ENCODE measurements around the gene HYAL2. TPM values are rescaled to one million over a fixed set of nuclear protein-coding genes. Genes with fewer than 3 reads are reported as not detected.

The HYAL2 gene
- total and polyA plus RNA-seq, 10 of the 15 experiments (the other 5 are each of a cell fraction or from before 2014, with no cell fraction given), result 0.06 to 21.8 (median 12.7) TPM

DNA sequence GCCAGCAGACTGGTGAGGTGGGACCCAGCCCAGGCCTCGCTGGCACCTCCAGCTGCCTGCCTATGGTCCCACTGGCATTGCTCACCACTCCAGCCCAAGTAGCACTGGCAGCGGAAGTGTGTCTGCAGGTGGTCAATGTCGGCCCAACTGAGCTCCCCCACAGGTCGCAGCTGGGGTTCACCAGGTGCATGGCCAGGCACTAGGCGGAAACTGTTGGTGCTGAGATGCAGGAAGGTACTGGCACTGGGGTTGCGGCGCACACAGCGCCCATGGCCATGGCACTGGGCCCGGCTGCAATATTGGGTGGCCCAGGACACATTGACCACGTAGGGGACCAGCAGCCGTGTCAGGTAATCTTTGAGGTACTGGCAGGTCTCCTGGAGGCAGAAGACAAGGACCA is 4.4 kb downstream of the HYAL2 start:
- H4K20me1 ChIP-seq (ENCODE audit: control insufficient read depth, insufficient read depth), result no peaks in the 10 kb centered on the region
- RAD21 ChIA-PET (ENCODE audit: unreplicated experiment), result no interaction called here
- POLR2A ChIA-PET, result interaction anchor here (1.0 to 1.9 kb wide), 3 partner anchors 19 to 58 kb away, joined by 3 to 7 read pairs (median 5); partner anchors contain the start of genes HYAL3 and NAA80
- H2AFZ ChIP-seq (ENCODE audit: control insufficient read depth, low read depth, low read length), result no peak overlapping the region
- H3K4me1 ChIP-seq (ENCODE audit: control insufficient read depth, insufficient read depth, low read length), result peaks cover 23% of the 10 kb centered on the region
- FAIRE-seq (no peak), ATAC-seq (no peak), DNase-seq (ENCODE audit: low read depth, low spot score) (no peak)
- H3K27me3 ChIP-seq (replicated peaks in 1 of 2; ENCODE audit: control insufficient read depth in 2 of 2, insufficient read depth in 2 of 2, low read length in 1 of 2), result no peaks in the 10 kb centered on the region
- WGBS (ENCODE audit: insufficient coverage, insufficient replicate concordance, low lambda C conversion rate, missing lambda C conversion rate), result 87% methylated on average over 11 of the region's 11 CpGs
- peaks cover 0 to 2% of the 10 kb centered on the region in 2 experiments; a peak in 2 of 4 replicates for H3K36me3 ChIP-seq (ENCODE audit: control insufficient read depth in 2 of 2, insufficient read depth in 2 of 2, low read length in 1 of 2)
- SMC1A ChIA-PET (ENCODE audit: uncharacterized antibody, unreplicated experiment), result interaction anchor here (1.8 kb wide), 1 partner anchor 19 kb away, joined by 4 read pairs; the partner anchor contains the start of genes HYAL3 and NAA80
- no peak overlapping the region for H3K4me2 ChIP-seq (ENCODE audit: control insufficient read depth, insufficient read depth)
- H3K9ac ChIP-seq (ENCODE audit: control insufficient read depth, insufficient read depth, low read length), result no peak overlapping the region
- CTCF ChIA-PET, result interaction anchor here (1.2 to 1.8 kb wide), 4 partner anchors 10 to 72 kb away, joined by 3 to 8 read pairs (median 4); partner anchors contain the start of genes HYAL3, NAA80 and TUSC2
- no TSS peak for BruUV-seq (replicated peaks)
- intact Hi-C loops (cut with micrococcal nuclease; ENCODE audit: unreplicated experiment), result no loop called here
- no peaks in the 10 kb centered on the region for H3K9me3 ChIP-seq (replicated peaks; ENCODE audit: control insufficient read depth, insufficient read depth, low read length)
- H3K4me3 ChIP-seq, result no peak overlapping the region
- in situ Hi-C loops (cut with MboI), result no loop called here
- H3K27ac ChIP-seq (ENCODE audit: control insufficient read depth, insufficient read depth), result no peak overlapping the region
- H3K79me2 ChIP-seq (ENCODE audit: control insufficient read depth, insufficient read depth, low read length), result peaks cover 5% of the 10 kb centered on the region
- TF ChIP-seq SUZ12 (IDR thresholded peaks at IDR 0.05; ENCODE audit: unreplicated experiment) (no peak), ATF3 (IDR thresholded peaks at IDR 0.05; ENCODE audit: borderline replicate concordance, extremely low read depth, low read depth, low read length) (no peak), RELB (IDR thresholded peaks at IDR 0.05; ENCODE audit: low read depth) (no peak), RELA (IDR thresholded peaks at IDR 0.05; ENCODE audit: borderline replicate concordance, partially characterized antibody) (no peak), SIN3A (IDR thresholded peaks at IDR 0.05; ENCODE audit: low read depth, low read length) (no peak), GABPA (IDR thresholded peaks at IDR 0.05; ENCODE audit: low read depth) (no peak), ZNF207 (IDR thresholded peaks at IDR 0.05; ENCODE audit: borderline replicate concordance) (no peak), BHLHE40 (IDR thresholded peaks at IDR 0.05; ENCODE audit: borderline replicate concordance in 1 of 2, low read depth in 2 of 2, low read length in 1 of 2) (no peak), ZBED1 (IDR thresholded peaks at IDR 0.05; ENCODE audit: borderline replicate concordance) (no peak), ESRRA (IDR thresholded peaks at IDR 0.05; ENCODE audit: low read length) (no peak), ATF7 (IDR thresholded peaks at IDR 0.05; ENCODE audit: low read depth) (no peak), EZH2 (IDR thresholded peaks at IDR 0.05; ENCODE audit: borderline replicate concordance, control insufficient read depth, low read depth, low read length) (no peak), PAX8 (IDR thresholded peaks at IDR 0.05) (no peak)
